Fibroblast of lung (primary cell): ENCODE results near the gene DUSP3.

Experiments used
- EZH2 ChIP-seq: IDR thresholded peaks from 2 replicates; pipeline ENCODE4 v1.5.1; 2012; ENCODE audit warnings: low read length, control low read depth, mild to moderate bottlenecking; ENCODE audit errors: missing control alignments
- TF ChIP-seq, protein P1 (sequence below), 2 donors: IDR thresholded peaks in 1 of 2; conservative IDR thresholded peaks in 1 of 2; 1 replicate in 1 of 2; 2 replicates in 1 of 2; pipeline ENCODE4 v1.5.1; 2011 to 2012; ENCODE audit warnings: low read length in 2 of 2, control low read depth in 1 of 2, inconsistent platforms in 1 of 2, low read depth in 1 of 2, mild to moderate bottlenecking in 1 of 2

DNA sequence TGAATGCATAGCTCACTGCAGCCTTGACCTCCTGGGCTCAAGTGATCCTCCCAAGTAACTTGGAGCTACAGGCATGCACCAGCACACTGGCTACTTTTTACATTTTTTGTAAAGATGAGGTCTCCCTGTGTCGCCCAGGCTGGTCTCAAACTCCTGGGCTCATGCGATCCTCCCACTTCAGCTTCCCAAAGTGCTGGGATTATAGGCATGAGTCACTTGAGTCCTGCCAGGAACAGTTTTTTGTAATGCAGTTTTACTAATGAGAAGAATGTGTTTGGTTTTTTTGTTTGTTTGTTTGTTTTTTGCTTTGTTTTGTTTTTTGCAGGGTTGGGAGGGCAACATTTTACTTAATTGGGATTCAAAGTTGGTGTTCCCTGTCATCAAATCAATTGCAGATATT, 42.4 kb downstream of the DUSP3 start:
- TF ChIP-seq, protein P1, sequence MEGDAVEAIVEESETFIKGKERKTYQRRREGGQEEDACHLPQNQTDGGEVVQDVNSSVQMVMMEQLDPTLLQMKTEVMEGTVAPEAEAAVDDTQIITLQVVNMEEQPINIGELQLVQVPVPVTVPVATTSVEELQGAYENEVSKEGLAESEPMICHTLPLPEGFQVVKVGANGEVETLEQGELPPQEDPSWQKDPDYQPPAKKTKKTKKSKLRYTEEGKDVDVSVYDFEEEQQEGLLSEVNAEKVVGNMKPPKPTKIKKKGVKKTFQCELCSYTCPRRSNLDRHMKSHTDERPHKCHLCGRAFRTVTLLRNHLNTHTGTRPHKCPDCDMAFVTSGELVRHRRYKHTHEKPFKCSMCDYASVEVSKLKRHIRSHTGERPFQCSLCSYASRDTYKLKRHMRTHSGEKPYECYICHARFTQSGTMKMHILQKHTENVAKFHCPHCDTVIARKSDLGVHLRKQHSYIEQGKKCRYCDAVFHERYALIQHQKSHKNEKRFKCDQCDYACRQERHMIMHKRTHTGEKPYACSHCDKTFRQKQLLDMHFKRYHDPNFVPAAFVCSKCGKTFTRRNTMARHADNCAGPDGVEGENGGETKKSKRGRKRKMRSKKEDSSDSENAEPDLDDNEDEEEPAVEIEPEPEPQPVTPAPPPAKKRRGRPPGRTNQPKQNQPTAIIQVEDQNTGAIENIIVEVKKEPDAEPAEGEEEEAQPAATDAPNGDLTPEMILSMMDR (conservative IDR thresholded peaks at IDR 0.05 in 1 of 2, IDR thresholded peaks at IDR 0.05 in 1 of 2; ENCODE audit: low read depth in 1 of 2, low read length in 2 of 2), result no peak
- TF ChIP-seq EZH2, result no peak
